ENCODE measurements around the gene GGTLC2.
"Not testable (repeated sequence)": the region's sequence is repeated elsewhere in the genome, so short reads cannot be mapped to it uniquely, and the experiment has no call there.

DNA sequence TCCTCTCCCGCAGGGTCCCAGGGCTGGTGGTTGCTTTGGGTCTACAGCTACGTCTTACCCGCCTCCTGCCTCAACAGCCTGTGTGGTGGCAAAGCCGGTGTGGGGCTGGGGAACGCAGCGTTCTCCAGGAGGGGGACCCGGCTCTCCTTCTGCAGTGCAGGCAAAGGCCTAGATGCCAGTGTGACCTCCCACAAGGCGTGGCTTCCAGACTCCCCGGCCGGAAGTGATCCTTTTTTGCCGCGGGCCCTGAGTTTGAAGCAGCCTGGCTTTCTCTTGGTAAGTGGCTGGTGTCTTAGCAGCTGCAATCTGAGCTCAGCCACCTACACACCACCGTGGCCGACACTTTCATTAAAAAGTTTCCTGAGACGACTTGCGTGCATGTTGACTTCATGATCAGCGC lies 6.1 kb upstream of the GGTLC2 start:
- TF ChIP-seq, protein P1, sequence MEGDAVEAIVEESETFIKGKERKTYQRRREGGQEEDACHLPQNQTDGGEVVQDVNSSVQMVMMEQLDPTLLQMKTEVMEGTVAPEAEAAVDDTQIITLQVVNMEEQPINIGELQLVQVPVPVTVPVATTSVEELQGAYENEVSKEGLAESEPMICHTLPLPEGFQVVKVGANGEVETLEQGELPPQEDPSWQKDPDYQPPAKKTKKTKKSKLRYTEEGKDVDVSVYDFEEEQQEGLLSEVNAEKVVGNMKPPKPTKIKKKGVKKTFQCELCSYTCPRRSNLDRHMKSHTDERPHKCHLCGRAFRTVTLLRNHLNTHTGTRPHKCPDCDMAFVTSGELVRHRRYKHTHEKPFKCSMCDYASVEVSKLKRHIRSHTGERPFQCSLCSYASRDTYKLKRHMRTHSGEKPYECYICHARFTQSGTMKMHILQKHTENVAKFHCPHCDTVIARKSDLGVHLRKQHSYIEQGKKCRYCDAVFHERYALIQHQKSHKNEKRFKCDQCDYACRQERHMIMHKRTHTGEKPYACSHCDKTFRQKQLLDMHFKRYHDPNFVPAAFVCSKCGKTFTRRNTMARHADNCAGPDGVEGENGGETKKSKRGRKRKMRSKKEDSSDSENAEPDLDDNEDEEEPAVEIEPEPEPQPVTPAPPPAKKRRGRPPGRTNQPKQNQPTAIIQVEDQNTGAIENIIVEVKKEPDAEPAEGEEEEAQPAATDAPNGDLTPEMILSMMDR (IDR thresholded peaks at IDR 0.05), result not testable (repeated sequence)
- not testable (repeated sequence) for TF ChIP-seq EP300 (IDR thresholded peaks at IDR 0.05)

All from stomach (tissue), 4 donors.